ENCODE data around the gene ARID1B. TPM values are rescaled to one million over a fixed set of nuclear protein-coding genes. Genes with fewer than 3 reads are reported as not detected.

Gene ARID1B
- total and polyA plus RNA-seq, 9 of the 15 experiments (the other 6 are each of a cell fraction or from before 2014, with no cell fraction given): 12.5 to 50.5 (median 25.8) TPM

DNA sequence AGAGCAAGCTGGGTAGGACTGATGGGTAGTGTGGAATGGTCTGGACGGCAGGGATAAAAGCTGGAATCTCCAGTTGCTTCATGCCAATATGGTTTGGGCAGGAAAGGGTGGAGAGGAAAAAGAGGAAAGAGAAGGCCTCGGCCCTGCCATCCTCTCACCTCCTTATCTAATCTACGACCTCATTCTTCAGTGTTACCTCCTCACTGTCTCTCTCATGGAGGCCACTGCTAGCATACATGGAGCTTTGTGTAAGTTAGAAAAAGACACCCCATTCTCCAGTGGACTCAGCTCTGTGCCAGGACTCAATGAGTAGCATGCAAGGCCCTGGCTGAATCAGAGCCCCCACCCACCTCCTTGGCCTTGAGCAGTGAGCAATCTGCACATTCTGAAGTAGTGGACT is 6.1 kb upstream of the ARID1B start:
- intact Hi-C loops (cut with micrococcal nuclease) (no loop called here), in situ Hi-C loops (cut with MboI) (no loop called here)
- ChIA-PET CTCF (ENCODE audit: low intra/inter-chr PET ratio) (no interaction called here), POLR2A (interaction anchor here (0.6 to 1.4 kb wide), 3 partner anchors 9 to 251 kb away, joined by 3 to 11 read pairs (median 7); no protein-coding TSS in a partner anchor)
- BruUV-seq (replicated peaks): no TSS peak
- Histone ChIP-seq H3K27me3 (ENCODE audit: control insufficient read depth in 2 of 2, insufficient read depth in 2 of 2, low read length in 2 of 2) (no peaks in the 10 kb centered on the region; a peak in 1 of 5 replicates), H3K4me2 (ENCODE audit: insufficient read depth, low read length) (no peak overlapping the region), H3K9me1 (ENCODE audit: control insufficient read depth, insufficient read depth, low read length) (no peaks in the 10 kb centered on the region), H3K4me1 (replicated peaks in 1 of 2; ENCODE audit: control insufficient read depth in 2 of 2, insufficient read depth in 2 of 2, low read length in 2 of 2) (peaks cover 8 to 9% of the 10 kb centered on the region in 2 experiments; a peak in 4 of 5 replicates), H3K9ac (ENCODE audit: insufficient read depth in 1 of 2, low read depth in 2 of 2, low read length in 2 of 2) (no peak overlapping the region), H4K20me1 (replicated peaks; ENCODE audit: control insufficient read depth, insufficient read depth, low read length) (no peaks in the 10 kb centered on the region), H3K79me2 (ENCODE audit: control insufficient read depth, insufficient read depth, low read length) (no peaks in the 10 kb centered on the region), H3K4me3 (no peak overlapping the region), H2AFZ (ENCODE audit: low read depth, low read length) (no peak overlapping the region), H3K27ac (ENCODE audit: extremely low read depth, low read depth, low read length) (no peak overlapping the region), H3K9me3 (replicated peaks; ENCODE audit: control insufficient read depth, insufficient read depth, low read depth, low read length) (no peaks in the 10 kb centered on the region), H3K36me3 (ENCODE audit: control insufficient read depth, insufficient read depth, low read length) (no peaks in the 10 kb centered on the region)
- DNase-seq (ENCODE audit: extremely low read depth in 1 of 4, low spot score in 3 of 4) (no peak), FAIRE-seq (no peak), ATAC-seq (peak; percentile 24)
- WGBS (ENCODE audit: insufficient coverage, low coverage, missing lambda C conversion rate): 7% methylated on average over 3 of the region's 3 CpGs
- TF ChIP-seq ZC3H8 (IDR thresholded peaks at IDR 0.05) (no peak), SREBF1 (IDR thresholded peaks at IDR 0.05; ENCODE audit: borderline replicate concordance, low read depth, low read length) (no peak), ZNF232 (CRISPR knock-in tag; IDR thresholded peaks at IDR 0.05) (no peak), ZNF133 (CRISPR knock-in tag; IDR thresholded peaks at IDR 0.05) (no peak), ZNF263 (CRISPR knock-in tag; IDR thresholded peaks at IDR 0.05; ENCODE audit: borderline replicate concordance) (no peak), RFX7 (CRISPR knock-in tag; IDR thresholded peaks at IDR 0.05) (no peak), HDAC6 (IDR thresholded peaks at IDR 0.05; ENCODE audit: low read depth, low read length) (no peak), SMC3 (conservative IDR thresholded peaks at IDR 0.05; ENCODE audit: insufficient read depth, low read depth, low read length) (no peak), ZFX (CRISPR knock-in tag; IDR thresholded peaks at IDR 0.05) (no peak), TCF3 (CRISPR knock-in tag; IDR thresholded peaks at IDR 0.05) (no peak), TAF15 (IDR thresholded peaks at IDR 0.05; ENCODE audit: low read depth, low read length) (no peak), MCM7 (IDR thresholded peaks at IDR 0.05) (no peak), POU5F1 (IDR thresholded peaks at IDR 0.05; ENCODE audit: borderline replicate concordance, low read depth, low read length, partially characterized antibody) (no peak), HDAC3 (IDR thresholded peaks at IDR 0.05; ENCODE audit: borderline replicate concordance, partially characterized antibody) (no peak), MEIS2 (IDR thresholded peaks at IDR 0.05; ENCODE audit: partially characterized antibody) (peak; percentile 42), HNRNPL (IDR thresholded peaks at IDR 0.05; ENCODE audit: low read depth, low read length) (no peak), SMAD3 (CRISPR knock-in tag; conservative IDR thresholded peaks at IDR 0.05) (no peak), ELF1 (tag; IDR thresholded peaks at IDR 0.05) (no peak), ZNF507 (tag; conservative IDR thresholded peaks at IDR 0.05) (no peak), ZNF3 (CRISPR knock-in tag; IDR thresholded peaks at IDR 0.05) (no peak), SOX6 (IDR thresholded peaks at IDR 0.05) (peak; percentile 16; the same call in 1 of the 2 replicates)
- TF ChIP-seq, protein P1, sequence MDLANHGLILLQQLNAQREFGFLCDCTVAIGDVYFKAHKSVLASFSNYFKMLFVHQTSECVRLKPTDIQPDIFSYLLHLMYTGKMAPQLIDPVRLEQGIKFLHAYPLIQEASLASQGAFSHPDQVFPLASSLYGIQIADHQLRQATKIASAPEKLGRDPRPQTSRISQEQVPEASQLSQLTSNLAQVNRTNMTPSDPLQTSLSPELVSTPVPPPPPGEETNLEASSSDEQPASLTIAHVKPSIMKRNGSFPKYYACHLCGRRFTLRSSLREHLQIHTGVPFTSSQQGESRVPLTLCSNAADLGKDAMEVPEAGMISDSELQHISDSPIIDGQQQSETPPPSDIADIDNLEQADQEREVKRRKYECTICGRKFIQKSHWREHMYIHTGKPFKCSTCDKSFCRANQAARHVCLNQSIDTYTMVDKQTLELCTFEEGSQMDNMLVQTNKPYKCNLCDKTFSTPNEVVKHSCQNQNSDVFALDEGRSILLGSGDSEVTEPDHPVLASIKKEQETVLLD (IDR thresholded peaks at IDR 0.05): no peak
- TF ChIP-seq, protein P2, sequence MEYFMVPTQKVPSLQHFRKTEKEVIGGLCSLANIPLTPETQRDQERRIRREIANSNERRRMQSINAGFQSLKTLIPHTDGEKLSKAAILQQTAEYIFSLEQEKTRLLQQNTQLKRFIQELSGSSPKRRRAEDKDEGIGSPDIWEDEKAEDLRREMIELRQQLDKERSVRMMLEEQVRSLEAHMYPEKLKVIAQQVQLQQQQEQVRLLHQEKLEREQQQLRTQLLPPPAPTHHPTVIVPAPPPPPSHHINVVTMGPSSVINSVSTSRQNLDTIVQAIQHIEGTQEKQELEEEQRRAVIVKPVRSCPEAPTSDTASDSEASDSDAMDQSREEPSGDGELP (CRISPR knock-in tag; IDR thresholded peaks at IDR 0.05; ENCODE audit: borderline replicate concordance): no peak
- TF ChIP-seq, protein P3, sequence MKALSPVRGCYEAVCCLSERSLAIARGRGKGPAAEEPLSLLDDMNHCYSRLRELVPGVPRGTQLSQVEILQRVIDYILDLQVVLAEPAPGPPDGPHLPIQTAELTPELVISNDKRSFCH (CRISPR knock-in tag; IDR thresholded peaks at IDR 0.05): no peak
- TF ChIP-seq, protein P3 (tag; IDR thresholded peaks at IDR 0.05): no peak
